Measurements from ENCODE around the gene HIVEP1.

The HIVEP1 gene

DNA sequence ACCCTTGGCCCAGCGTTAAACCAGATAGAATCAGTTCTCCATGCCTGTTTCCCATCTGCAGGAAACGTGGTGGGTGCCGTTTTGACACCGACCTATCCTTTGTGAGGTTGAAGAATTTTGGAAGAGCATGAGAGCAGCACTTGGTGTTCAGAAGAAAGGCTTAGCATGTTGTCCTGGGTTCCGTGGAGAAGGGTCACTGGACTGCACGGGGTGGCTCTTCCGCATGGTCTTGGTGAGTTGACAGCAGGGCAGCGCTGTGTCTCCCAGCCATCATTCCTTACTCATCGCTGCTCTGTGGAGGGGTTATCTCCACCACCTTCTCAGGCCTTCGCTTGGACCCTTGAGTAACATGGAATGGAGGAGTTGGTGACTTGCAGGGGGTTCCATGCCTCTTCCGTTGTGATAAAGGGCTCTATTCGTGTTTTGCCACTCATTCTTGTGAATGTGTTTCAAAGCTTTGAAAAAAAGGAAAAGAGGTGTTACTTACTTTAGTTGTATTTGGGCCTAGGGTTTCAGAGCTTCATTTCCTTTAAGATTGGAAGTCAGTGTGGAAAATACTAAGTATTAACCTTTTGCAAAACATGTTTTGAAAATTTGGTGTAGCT is 8.2 kb downstream of the HIVEP1 start:
- DNase-seq: no peak

- DNase-seq: no peak
These were observed 10.4 kb downstream of the HIVEP1 start for GRCh38 chr6:12022481-12022880.

DNA sequence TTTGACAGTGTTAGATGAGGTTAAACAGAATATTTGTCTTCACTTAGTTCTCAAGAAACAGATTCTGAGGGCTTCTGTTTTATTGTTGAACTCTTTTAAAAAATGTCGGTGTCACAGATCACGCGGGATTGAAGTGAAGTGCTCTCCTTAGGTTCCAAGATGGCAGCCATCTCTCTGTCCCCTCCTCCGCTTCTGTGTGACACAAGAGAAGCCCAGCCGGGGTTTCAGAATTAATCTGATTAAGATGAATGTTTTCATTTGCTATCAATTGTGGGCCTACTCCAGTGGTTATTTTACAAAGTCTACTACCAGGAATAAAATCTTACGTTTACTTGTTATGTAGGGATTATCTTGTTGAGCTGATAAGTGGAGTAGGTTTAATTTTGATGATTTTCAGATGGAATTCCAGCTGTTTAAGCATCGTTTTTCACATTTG is 10.9 kb downstream of the HIVEP1 start:
- DNase-seq: no peak

DNA sequence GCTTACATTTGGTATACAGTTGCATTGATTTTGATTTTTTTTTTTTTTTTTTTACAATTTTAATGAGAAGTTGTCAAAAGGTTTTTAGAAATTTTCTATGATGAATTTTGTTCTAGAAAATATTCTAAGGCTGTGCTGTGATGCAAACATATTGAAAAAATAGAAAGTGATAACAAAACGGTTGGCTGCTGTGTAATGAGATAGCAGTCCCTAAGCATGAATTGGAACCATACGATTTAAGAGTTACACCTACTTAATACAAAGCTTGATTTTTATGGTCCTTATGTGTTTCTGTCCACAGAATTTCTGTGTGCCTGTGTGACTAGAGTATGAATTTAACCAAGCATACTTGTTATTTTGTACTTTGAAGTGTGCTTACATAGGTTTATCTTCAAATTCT is 12.1 kb downstream of the HIVEP1 start:
- DNase-seq: no peak

GRCh38 chr6:12024699-12025434 is 12.8 kb downstream of the HIVEP1 start:
- DNase-seq: no peak

DNA sequence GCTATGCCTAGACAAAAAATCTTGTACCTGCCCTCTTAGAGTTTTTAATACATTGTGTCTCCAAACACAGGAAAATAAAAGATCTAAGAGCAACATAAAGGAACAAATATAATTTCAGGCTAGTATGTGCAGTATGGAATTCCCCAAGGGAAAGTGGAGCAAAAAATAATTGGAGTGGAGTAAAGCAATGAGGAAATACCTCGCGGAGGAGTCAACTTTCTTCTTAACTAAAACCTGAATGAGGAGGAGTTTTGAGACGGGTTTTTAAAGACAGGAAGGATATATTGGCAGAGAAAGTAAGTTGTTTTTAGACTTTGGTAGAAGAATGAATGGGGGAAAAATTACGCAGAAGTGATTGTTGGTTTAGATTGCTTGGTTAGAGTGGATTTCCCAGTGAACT is 14.0 kb downstream of the HIVEP1 start:
- DNase-seq: no peak

DNA sequence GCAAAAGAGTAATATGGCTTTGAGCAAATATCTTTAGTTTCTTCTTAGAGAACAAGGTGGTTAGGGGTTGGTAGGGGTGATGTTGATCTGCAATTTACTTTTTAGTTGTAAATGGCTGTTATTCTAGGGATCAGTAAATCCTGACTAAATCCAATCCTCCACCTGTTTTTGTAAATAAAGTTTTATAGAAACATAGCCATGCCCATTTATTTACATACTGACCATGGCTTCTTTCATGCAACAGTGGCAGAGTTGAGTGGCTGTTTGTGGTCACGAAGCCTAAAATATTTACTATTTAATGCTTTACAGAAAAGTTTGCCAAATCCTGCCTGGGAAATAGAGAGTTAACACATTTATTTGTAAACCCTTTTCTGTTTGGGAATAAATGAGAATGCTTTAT is 14.7 kb downstream of the HIVEP1 start:
- DNase-seq: no peak

- no peak for DNase-seq
These were observed 16.1 kb downstream of the HIVEP1 start for GRCh38 chr6:12028213-12028612.

GRCh38 chr6:12029979-12030737 is 18.0 kb downstream of the HIVEP1 start:
- DNase-seq: no peak

GRCh38 chr6:12030993-12031550 is 19.0 kb downstream of the HIVEP1 start:
- DNase-seq: no peak

DNA sequence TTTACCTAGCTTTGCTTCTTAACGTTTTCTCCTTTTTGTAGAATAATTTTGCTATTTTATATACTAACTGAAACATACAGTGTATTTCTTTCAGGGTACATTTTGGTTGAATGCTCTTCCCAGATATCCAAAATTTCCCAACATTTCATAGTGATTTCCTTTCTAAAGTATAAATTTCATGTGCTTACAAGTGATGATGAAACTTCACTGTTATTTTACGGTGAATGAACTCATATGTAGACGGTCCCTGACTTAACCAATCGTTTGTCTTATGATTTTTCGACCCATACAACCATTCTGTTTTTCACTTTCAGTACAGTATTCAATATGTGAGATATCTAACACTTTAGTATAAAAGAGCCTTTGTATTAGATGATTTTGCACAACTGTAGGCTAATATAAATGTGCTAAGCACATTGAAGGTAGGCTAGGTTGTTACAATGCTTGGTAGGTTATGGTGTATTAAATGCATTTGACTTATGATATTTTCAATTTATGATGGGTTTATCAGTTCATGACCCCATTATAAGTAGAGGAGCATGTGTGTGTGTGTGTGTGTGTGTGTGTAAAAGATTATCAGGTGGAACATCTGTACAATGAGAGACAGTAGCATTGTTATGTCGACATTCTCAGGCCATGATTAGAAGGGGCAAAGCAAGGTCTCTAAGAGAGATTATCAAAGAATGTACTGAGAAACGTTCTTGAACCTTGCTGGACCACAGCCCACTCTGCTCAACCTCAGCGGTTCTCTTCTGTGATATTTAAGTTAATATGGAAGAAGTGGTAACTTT is 20.9 kb downstream of the HIVEP1 start:
- no peak for DNase-seq

GRCh38 chr6:12033770-12034169 is 21.7 kb downstream of the HIVEP1 start:
- DNase-seq: no peak

DNA sequence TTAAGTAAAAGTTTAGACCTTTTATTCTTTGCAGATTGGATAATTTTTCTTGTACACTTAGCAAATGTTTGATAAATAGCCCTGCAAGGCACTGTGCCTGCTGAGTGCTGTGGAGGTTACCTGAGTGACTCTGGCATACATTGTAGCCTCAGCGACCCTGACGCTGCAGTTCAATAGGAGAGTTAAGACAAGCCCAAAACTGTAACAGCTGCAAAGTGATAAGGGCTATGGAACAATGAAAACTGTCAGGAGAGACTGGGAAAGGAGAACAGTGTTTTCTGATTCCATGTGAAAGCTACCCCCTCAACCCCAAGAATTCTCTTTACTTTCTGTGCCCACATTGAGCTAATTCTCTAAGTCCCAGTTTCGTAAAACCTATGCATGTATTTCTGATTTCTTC is 22.2 kb downstream of the HIVEP1 start:
- DNase-seq: no peak

GRCh38 chr6:12034837-12035236 is 22.7 kb downstream of the HIVEP1 start:
- no peak for DNase-seq

DNA sequence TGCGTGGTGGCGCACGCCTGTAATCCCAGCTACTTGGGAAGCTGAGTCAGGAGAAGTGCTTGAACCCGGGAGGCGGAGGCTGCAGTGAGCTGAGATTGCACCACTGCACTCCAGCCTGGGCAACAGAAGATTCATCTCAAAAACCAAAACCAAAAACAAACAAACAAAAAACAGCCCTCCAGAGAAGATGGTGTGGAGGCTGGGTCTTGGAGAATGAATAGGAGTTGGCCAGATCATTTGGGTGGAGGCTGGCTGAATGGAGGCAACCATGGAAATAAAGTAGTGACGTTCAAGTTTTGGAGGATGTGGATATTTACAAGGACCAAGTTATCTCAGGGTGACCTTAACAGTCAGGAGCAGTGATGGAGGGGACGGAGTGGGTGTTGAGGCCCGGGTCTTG is 24.7 kb downstream of the HIVEP1 start:
- DNase-seq: no peak

DNA sequence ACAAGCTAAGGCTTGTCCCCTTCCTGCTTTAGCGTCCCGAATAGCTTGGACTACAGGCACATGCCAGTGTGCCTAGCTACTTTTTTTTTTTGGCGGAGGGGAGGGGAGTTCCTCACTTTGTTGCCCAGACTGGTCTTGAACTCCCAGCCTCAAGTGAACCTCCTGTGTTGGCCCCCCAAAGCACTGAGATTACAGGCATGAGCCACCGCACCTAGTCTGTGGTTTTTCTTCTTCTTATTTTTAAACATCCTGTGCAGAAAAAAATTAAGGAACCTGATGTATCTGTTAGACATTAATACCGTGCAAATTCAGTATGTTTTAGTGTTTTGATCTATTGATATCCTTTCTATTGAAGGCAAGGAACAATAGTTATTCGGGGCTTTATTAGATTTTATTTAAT is 25.7 kb downstream of the HIVEP1 start:
- DNase-seq: no peak

GRCh38 chr6:12039540-12040459 is 27.7 kb downstream of the HIVEP1 start:
- no peak for DNase-seq

DNA sequence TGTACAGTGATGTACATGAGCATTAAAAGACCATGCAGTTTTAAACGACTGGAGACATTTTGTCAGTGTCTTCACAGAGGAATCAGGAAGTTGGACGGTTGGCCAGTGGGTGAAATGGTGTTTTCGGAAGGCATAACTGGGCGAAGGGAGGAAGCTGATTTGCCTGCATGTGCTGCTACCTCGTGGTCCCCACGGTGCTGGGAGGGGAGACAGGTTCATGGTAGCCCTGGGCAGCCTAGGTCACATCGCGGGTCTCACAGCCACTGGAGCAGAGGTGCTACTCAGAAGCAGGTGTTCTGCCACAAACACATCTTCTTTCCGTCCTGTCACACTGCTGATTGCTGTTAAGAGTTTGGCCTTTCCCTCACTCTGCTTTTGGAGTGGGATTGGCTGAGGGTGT is 35.2 kb downstream of the HIVEP1 start:
- no peak for DNase-seq

GRCh38 chr6:12047792-12048432 is 35.8 kb downstream of the HIVEP1 start:
- no peak for DNase-seq

DNA sequence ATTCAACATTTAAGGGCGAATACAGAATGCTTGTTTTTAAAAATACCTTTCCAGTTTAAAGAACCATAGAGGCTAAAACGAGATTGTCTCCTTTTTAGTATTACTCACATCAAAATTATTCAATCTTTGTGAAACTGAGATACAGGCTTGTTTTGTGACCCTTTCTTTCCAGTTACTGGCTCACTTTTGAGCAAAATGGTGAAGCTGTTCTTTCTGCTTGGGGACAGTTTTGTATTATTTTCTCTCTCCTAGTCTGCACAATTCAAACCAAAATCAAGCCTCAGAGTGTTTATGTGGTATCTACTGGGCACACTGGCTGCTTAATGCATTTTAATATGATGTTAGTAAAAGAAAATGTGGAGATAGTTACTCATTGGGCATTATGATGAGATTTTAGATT is 36.5 kb downstream of the HIVEP1 start:
- no peak for DNase-seq

- DNase-seq: no peak
These were observed 37.1 kb downstream of the HIVEP1 start for GRCh38 chr6:12049165-12049564.
